Upper lobe of left lung (tissue), 4 donors: Measurements from ENCODE around the gene SNU13.

ENCODE experiments used
- EP300 ChIP-seq, 4 donors: sonication (generic); formaldehyde crosslinking; IDR thresholded peaks; one replicate each; pipeline ENCODE4 v1.5.1; 2017; ENCODE audit warnings: antibody characterized with exemption in 4 of 4, control low read depth in 2 of 4
- POLR2A ChIP-seq, 4 donors: fragments of 450-650 bp; IDR thresholded peaks; one replicate each; pipeline ENCODE4 v1.5.1; 2016 to 2017; ENCODE audit warnings: antibody characterized with exemption in 4 of 4, mild to moderate bottlenecking in 2 of 4
- POLR2AphosphoS5 ChIP-seq, 2 donors: sonication (generic); formaldehyde crosslinking; IDR thresholded peaks; one replicate each; pipeline ENCODE4 v1.5.1; 2017; ENCODE audit warnings: antibody characterized with exemption in 2 of 2
- TF ChIP-seq, protein P1 (sequence below), 6 experiments: fragments of 450-650 bp in 4 of 6; fragments of 200-600 bp in 2 of 6; sonication (generic) in 2 of 6; IDR thresholded peaks; one replicate each; pipeline ENCODE4 v1.5.1; 2016 to 2019; ENCODE audit warnings: antibody characterized with exemption in 6 of 6

DNA sequence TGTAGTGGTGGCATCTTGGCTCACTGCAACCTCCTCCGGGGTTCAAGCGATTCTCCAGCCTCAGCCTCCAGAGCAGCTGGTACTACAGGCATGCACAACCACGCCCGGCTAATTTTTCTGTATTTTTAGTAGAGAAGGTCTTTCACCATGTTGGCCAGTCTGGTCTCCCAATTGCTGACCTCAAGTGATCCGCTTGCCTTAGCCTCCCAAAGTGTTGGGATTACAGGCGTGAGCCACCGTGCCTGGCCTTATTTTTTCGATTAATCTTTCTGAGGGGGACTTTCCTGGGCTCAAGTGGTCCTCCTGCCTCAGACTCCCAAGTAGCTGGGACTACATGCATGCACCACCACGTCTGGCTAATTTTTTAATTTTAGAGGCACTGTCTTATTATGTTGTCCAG, 5.6 kb downstream of the SNU13 start:
- TF ChIP-seq, protein P1, sequence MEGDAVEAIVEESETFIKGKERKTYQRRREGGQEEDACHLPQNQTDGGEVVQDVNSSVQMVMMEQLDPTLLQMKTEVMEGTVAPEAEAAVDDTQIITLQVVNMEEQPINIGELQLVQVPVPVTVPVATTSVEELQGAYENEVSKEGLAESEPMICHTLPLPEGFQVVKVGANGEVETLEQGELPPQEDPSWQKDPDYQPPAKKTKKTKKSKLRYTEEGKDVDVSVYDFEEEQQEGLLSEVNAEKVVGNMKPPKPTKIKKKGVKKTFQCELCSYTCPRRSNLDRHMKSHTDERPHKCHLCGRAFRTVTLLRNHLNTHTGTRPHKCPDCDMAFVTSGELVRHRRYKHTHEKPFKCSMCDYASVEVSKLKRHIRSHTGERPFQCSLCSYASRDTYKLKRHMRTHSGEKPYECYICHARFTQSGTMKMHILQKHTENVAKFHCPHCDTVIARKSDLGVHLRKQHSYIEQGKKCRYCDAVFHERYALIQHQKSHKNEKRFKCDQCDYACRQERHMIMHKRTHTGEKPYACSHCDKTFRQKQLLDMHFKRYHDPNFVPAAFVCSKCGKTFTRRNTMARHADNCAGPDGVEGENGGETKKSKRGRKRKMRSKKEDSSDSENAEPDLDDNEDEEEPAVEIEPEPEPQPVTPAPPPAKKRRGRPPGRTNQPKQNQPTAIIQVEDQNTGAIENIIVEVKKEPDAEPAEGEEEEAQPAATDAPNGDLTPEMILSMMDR (IDR thresholded peaks at IDR 0.05), result no peak
- no peak for TF ChIP-seq POLR2AphosphoS5 (IDR thresholded peaks at IDR 0.05)
- TF ChIP-seq POLR2A (IDR thresholded peaks at IDR 0.05), result no peak
- no peak for TF ChIP-seq EP300 (IDR thresholded peaks at IDR 0.05)
